WTC11 (cell line): ENCODE results near the gene OPN1SW. TPM values are rescaled to one million over a fixed set of nuclear protein-coding genes. Genes with fewer than 3 reads are reported as not detected.

Experiments used
- ATAC-seq: fragments of 200-7000 bp; cut with Tn5 transposase; 2 replicates; pipeline ENCODE4 v1.10.0; 2021; ENCODE audit warnings: mild to moderate bottlenecking, moderate library complexity
- CTCF ChIA-PET: fragments of 300-600 bp; sonication (Branson Sonifier 250); formaldehyde crosslinking; loops from one replicate; lab custom pipeline; 2021; ENCODE audit warnings: antibody characterized with exemption; lab: Charles Lee
- POLR2A ChIA-PET: fragments of 350-600 bp; sonication (Branson Sonifier 250); formaldehyde crosslinking; loops from one replicate; lab custom pipeline; 2021; ENCODE audit warnings: antibody characterized with exemption; lab: Charles Lee
- DNase-seq: peaks from one replicate; pipeline ENCODE4 v3.0.0; 2021; ENCODE audit warnings: low spot score
- H3K27ac Mint-ChIP-seq: 2 replicates; pipeline ENCODE4 v1.8.0; 2021; ENCODE audit warnings: mixed read lengths
- H3K27me3 Mint-ChIP-seq: 2 replicates; pipeline ENCODE4 v1.8.0; 2021; ENCODE audit warnings: low read depth, mild to moderate bottlenecking, moderate library complexity, mixed read lengths
- H3K36me3 Mint-ChIP-seq: 2 replicates; pipeline ENCODE4 v1.8.0; 2021; ENCODE audit warnings: mixed read lengths
- H3K4me1 Mint-ChIP-seq: 2 replicates; pipeline ENCODE4 v1.8.0; 2022; ENCODE audit warnings: mixed read lengths
- H3K4me3 Mint-ChIP-seq: 2 replicates; pipeline ENCODE4 v1.8.0; 2021; ENCODE audit warnings: mild to moderate bottlenecking, moderate library complexity, mixed read lengths
- H3K9me3 Mint-ChIP-seq: 2 replicates; pipeline ENCODE4 v1.8.0; 2021; ENCODE audit warnings: mixed read lengths
- CBFB ChIP-seq: sonication (generic); formaldehyde crosslinking; IDR thresholded peaks from 2 replicates; pipeline ENCODE4 v1.8.1; 2022; ENCODE audit warnings: mild to moderate bottlenecking, low read depth, missing genetic modification reagents
- CDX4 ChIP-seq: fragments of 250-450 bp; sonication (Bioruptor Pico); IDR thresholded peaks from 2 replicates; pipeline ENCODE4 v1.9.0; 2021; ENCODE audit warnings: moderate library complexity, mild to moderate bottlenecking, inconsistent platforms, borderline replicate concordance
- EMX1 ChIP-seq: fragments of 250-450 bp; sonication (Bioruptor Pico); IDR thresholded peaks from 2 replicates; pipeline ENCODE4 v1.8.0; 2021; ENCODE audit warnings: mild to moderate bottlenecking
- ETV6 ChIP-seq: sonication (generic); formaldehyde crosslinking; IDR thresholded peaks from 2 replicates; pipeline ENCODE4 v1.8.1; 2022; ENCODE audit warnings: mild to moderate bottlenecking, missing genetic modification reagents
- FOXK1 ChIP-seq: sonication (generic); formaldehyde crosslinking; IDR thresholded peaks from 2 replicates; pipeline ENCODE4 v1.8.0; 2022; ENCODE audit warnings: mild to moderate bottlenecking, moderate library complexity, missing genetic modification reagents
- GTF2I ChIP-seq: fragments of 250-450 bp; sonication (Bioruptor Pico); conservative IDR thresholded peaks from 2 replicates; pipeline ENCODE4 v1.4.0; 2021; ENCODE audit warnings: mild to moderate bottlenecking
- RELA ChIP-seq: sonication (generic); formaldehyde crosslinking; IDR thresholded peaks from 2 replicates; pipeline ENCODE4 v1.8.1; 2022; ENCODE audit warnings: missing genetic modification reagents, mild to moderate bottlenecking, borderline replicate concordance
- SP1 ChIP-seq: sonication (generic); formaldehyde crosslinking; conservative IDR thresholded peaks from 2 replicates; pipeline ENCODE4 v1.8.1; 2022; ENCODE audit warnings: missing genetic modification reagents
- TEAD1 ChIP-seq: sonication (generic); formaldehyde crosslinking; IDR thresholded peaks from 2 replicates; pipeline ENCODE4 v1.8.0; 2022; ENCODE audit warnings: mild to moderate bottlenecking, missing genetic modification reagents
- TEAD4 ChIP-seq: sonication (generic); formaldehyde crosslinking; IDR thresholded peaks from 2 replicates; pipeline ENCODE4 v1.8.0; 2022; ENCODE audit warnings: mild to moderate bottlenecking, missing genetic modification reagents
- TP53 ChIP-seq: sonication (generic); formaldehyde crosslinking; IDR thresholded peaks from 2 replicates; pipeline ENCODE4 v1.8.1; 2023; ENCODE audit warnings: mild to moderate bottlenecking, missing genetic modification reagents
- ZBTB21 ChIP-seq: sonication (generic); formaldehyde crosslinking; IDR thresholded peaks from 2 replicates; pipeline ENCODE4 v1.8.1; 2023; ENCODE audit warnings: mild to moderate bottlenecking, missing genetic modification reagents, borderline replicate concordance
- ZNF121 ChIP-seq: sonication (generic); formaldehyde crosslinking; IDR thresholded peaks from 2 replicates; pipeline ENCODE4 v1.8.0; 2023; ENCODE audit warnings: missing genetic modification reagents
- ZNF263 ChIP-seq: sonication (generic); formaldehyde crosslinking; IDR thresholded peaks from 2 replicates; pipeline ENCODE4 v1.8.1; 2022; ENCODE audit warnings: low read depth, mild to moderate bottlenecking, moderate library complexity, missing genetic modification reagents
- ZNF423 ChIP-seq: fragments of 250-450 bp; sonication (Bioruptor Pico); IDR thresholded peaks from 2 replicates; pipeline ENCODE4 v2.1.2; 2022; ENCODE audit warnings: mild to moderate bottlenecking, moderate library complexity
- total RNA-seq: library from RNA; stranded (reverse); gene quantifications from 3 replicates; pipeline ENCODE4 v1.2.3, GENCODE V29; 2021
- TF ChIP-seq, protein P1 (sequence below): sonication (generic); formaldehyde crosslinking; IDR thresholded peaks from 2 replicates; pipeline ENCODE4 v1.8.1; 2023; ENCODE audit warnings: mild to moderate bottlenecking, missing genetic modification reagents
- TF ChIP-seq, protein P2 (sequence below): fragments of 250-450 bp; sonication (Bioruptor Pico); IDR thresholded peaks from 2 replicates; pipeline ENCODE4 v1.9.0; 2021; ENCODE audit warnings: mild to moderate bottlenecking
- TF ChIP-seq, protein P3 (sequence below): sonication (generic); formaldehyde crosslinking; IDR thresholded peaks from 2 replicates; pipeline ENCODE4 v1.8.1; 2023; ENCODE audit warnings: mild to moderate bottlenecking, moderate library complexity, missing genetic modification reagents
- TF ChIP-seq, protein P4 (sequence below): sonication (generic); formaldehyde crosslinking; IDR thresholded peaks from 2 replicates; pipeline ENCODE4 v1.8.0; 2023; ENCODE audit warnings: mild to moderate bottlenecking, missing genetic modification reagents
- TF ChIP-seq, protein P5 (sequence below): sonication (generic); formaldehyde crosslinking; IDR thresholded peaks from 2 replicates; pipeline ENCODE4 v1.8.0; 2022; ENCODE audit warnings: mild to moderate bottlenecking, missing genetic modification reagents
- TF ChIP-seq, protein P6 (sequence below): sonication (generic); formaldehyde crosslinking; IDR thresholded peaks from 2 replicates; pipeline ENCODE4 v1.8.1; 2022; ENCODE audit warnings: mild to moderate bottlenecking, missing genetic modification reagents, moderate library complexity, borderline replicate concordance

The OPN1SW gene
- total RNA-seq, 1 experiment from 2014 or later = not detected

DNA sequence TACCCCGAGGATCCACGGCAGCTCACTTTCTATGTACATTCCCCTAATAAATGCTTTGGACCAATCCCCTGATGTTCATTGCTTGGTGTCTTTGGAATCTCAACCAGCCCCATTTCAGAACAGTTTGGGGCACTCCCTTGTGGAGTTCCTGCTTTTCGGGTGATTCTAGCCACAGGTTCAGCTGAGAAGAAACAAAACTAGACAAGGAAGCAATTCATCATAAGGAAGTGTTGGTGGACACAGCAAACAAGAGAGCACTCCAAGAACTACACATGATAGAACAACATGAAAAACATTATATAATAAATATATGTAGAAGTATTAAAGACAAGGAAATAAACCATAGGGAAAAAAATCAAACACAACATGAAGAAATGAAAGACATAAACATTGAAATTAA, 10.1 kb upstream of the OPN1SW start:
- ATAC-seq (no peak), DNase-seq (no peak)
- TF ChIP-seq CDX4 (CRISPR knock-in tag) (no peak), GTF2I (CRISPR knock-in tag) (no peak), TEAD1 (no peak), ZBTB21 (no peak), EMX1 (no peak), TP53 (CRISPR knock-in tag) (no peak), ZNF423 (CRISPR knock-in tag) (no peak), RELA (CRISPR knock-in tag) (no peak), TEAD4 (CRISPR knock-in tag) (no peak), ZNF263 (no peak), CBFB (CRISPR knock-in tag) (no peak)
- TF ChIP-seq, protein P1, sequence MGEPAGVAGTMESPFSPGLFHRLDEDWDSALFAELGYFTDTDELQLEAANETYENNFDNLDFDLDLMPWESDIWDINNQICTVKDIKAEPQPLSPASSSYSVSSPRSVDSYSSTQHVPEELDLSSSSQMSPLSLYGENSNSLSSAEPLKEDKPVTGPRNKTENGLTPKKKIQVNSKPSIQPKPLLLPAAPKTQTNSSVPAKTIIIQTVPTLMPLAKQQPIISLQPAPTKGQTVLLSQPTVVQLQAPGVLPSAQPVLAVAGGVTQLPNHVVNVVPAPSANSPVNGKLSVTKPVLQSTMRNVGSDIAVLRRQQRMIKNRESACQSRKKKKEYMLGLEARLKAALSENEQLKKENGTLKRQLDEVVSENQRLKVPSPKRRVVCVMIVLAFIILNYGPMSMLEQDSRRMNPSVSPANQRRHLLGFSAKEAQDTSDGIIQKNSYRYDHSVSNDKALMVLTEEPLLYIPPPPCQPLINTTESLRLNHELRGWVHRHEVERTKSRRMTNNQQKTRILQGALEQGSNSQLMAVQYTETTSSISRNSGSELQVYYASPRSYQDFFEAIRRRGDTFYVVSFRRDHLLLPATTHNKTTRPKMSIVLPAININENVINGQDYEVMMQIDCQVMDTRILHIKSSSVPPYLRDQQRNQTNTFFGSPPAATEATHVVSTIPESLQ = no peak
- TF ChIP-seq, protein P2, sequence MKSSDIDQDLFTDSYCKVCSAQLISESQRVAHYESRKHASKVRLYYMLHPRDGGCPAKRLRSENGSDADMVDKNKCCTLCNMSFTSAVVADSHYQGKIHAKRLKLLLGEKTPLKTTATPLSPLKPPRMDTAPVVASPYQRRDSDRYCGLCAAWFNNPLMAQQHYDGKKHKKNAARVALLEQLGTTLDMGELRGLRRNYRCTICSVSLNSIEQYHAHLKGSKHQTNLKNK (CRISPR knock-in tag) = no peak
- TF ChIP-seq, protein P3, sequence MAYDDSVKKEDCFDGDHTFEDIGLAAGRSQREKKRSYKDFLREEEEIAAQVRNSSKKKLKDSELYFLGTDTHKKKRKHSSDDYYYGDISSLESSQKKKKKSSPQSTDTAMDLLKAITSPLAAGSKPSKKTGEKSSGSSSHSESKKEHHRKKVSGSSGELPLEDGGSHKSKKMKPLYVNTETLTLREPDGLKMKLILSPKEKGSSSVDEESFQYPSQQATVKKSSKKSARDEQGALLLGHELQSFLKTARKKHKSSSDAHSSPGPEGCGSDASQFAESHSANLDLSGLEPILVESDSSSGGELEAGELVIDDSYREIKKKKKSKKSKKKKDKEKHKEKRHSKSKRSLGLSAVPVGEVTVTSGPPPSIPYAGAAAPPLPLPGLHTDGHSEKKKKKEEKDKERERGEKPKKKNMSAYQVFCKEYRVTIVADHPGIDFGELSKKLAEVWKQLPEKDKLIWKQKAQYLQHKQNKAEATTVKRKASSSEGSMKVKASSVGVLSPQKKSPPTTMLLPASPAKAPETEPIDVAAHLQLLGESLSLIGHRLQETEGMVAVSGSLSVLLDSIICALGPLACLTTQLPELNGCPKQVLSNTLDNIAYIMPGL (CRISPR knock-in tag) = no peak
- Mint-ChIP-seq H3K27me3 (peaks cover 15% of the 10 kb centered on the region), H3K27ac (no peak overlapping the region), H3K36me3 (no peaks in the 10 kb centered on the region), H3K4me3 (no peak overlapping the region), H3K9me3 (no peaks in the 10 kb centered on the region), H3K4me1 (peaks cover 15% of the 10 kb centered on the region)
- ChIA-PET POLR2A (no interaction called here), CTCF (interaction anchor here (1.0 kb wide), 1 partner anchor 97 kb away, joined by 3 read pairs; no protein-coding TSS in a partner anchor)

GRCh38 chr7:128783143-128783861, 7.7 kb upstream of the OPN1SW start:
- H3K4me3 Mint-ChIP-seq = peak overlapping the region; percentile 90
- H3K27ac Mint-ChIP-seq = peak overlapping the region; percentile 15
- ChIA-PET CTCF (interaction anchor here (0.6 to 1.6 kb wide), 7 partner anchors 11 to 100 kb away, joined by 3 to 8 read pairs (median 4); no protein-coding TSS in a partner anchor), POLR2A (interaction anchor here (0.6 kb wide), 1 partner anchor 342 kb away, joined by 5 read pairs; no protein-coding TSS in a partner anchor)
- DNase-seq (peak; percentile 93), ATAC-seq (peak; percentile 96)
- H3K27me3 Mint-ChIP-seq = peaks cover 1% of the 10 kb centered on the region; the same call in 1 of the 2 replicates
- H3K9me3 Mint-ChIP-seq = no peaks in the 10 kb centered on the region
- H3K36me3 Mint-ChIP-seq = no peaks in the 10 kb centered on the region
- peaks cover 10% of the 10 kb centered on the region for H3K4me1 Mint-ChIP-seq
- peak; percentile 2; the same call in 1 of the 2 replicates for TF ChIP-seq ZNF121 (CRISPR knock-in tag)
- peak; percentile 44; the same call in 1 of the 2 replicates for TF ChIP-seq TEAD1
- TF ChIP-seq, protein P3 (CRISPR knock-in tag) = peak; percentile 68
- TF ChIP-seq FOXK1 = peak; percentile 46; the same call in 1 of the 2 replicates
- TF ChIP-seq, protein P4, sequence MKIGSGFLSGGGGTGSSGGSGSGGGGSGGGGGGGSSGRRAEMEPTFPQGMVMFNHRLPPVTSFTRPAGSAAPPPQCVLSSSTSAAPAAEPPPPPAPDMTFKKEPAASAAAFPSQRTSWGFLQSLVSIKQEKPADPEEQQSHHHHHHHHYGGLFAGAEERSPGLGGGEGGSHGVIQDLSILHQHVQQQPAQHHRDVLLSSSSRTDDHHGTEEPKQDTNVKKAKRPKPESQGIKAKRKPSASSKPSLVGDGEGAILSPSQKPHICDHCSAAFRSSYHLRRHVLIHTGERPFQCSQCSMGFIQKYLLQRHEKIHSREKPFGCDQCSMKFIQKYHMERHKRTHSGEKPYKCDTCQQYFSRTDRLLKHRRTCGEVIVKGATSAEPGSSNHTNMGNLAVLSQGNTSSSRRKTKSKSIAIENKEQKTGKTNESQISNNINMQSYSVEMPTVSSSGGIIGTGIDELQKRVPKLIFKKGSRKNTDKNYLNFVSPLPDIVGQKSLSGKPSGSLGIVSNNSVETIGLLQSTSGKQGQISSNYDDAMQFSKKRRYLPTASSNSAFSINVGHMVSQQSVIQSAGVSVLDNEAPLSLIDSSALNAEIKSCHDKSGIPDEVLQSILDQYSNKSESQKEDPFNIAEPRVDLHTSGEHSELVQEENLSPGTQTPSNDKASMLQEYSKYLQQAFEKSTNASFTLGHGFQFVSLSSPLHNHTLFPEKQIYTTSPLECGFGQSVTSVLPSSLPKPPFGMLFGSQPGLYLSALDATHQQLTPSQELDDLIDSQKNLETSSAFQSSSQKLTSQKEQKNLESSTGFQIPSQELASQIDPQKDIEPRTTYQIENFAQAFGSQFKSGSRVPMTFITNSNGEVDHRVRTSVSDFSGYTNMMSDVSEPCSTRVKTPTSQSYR (CRISPR knock-in tag) = 0 out of 2 replicates have a peak, but pooled peaks have one; percentile 34
- no peak; the same call in 1 of the 2 replicates for TF ChIP-seq GTF2I (CRISPR knock-in tag)
- TF ChIP-seq SP1 (CRISPR knock-in tag) = peak; percentile 34; the same call in 1 of the 2 replicates
- TF ChIP-seq, protein P5, sequence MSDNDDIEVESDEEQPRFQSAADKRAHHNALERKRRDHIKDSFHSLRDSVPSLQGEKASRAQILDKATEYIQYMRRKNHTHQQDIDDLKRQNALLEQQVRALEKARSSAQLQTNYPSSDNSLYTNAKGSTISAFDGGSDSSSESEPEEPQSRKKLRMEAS (CRISPR knock-in tag) = peak; percentile 38; the same call in 1 of the 2 replicates
- TF ChIP-seq, protein P6, sequence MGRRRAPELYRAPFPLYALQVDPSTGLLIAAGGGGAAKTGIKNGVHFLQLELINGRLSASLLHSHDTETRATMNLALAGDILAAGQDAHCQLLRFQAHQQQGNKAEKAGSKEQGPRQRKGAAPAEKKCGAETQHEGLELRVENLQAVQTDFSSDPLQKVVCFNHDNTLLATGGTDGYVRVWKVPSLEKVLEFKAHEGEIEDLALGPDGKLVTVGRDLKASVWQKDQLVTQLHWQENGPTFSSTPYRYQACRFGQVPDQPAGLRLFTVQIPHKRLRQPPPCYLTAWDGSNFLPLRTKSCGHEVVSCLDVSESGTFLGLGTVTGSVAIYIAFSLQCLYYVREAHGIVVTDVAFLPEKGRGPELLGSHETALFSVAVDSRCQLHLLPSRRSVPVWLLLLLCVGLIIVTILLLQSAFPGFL (CRISPR knock-in tag) = no peak
- TF ChIP-seq ETV6 (CRISPR knock-in tag) = peak; percentile 83
